Stimulated activated CD4-positive, alpha-beta T cell treated with anti-CD3 and anti-CD28 coated beads, Interleukin-1b, Interleukin-23, amount 100 ng/mL, for 4 hours (primary cell): Measurements from ENCODE around the gene MED6.

Experiments used
- DNase-seq, 2 donors: peaks; one replicate each; pipeline ENCODE4 v3.0.0-alpha.2; 2020; ENCODE audit warnings: low read depth in 2 of 2

MED6 gene

GRCh38 chr14:70600382-70601157 is at the start of gene MED6:
Gene MED6, minus strand, starts transcription at chr14:70600655. Its CDS starts 18 bp downstream, at chr14:70600637.
- DNase-seq, result peak; percentile 88 to 89

GRCh38 chr14:70649803-70650202 is 49.3 kb upstream of the MED6 start:
- no peak for DNase-seq

- no peak for DNase-seq
These were observed 47.9 kb upstream of the MED6 start for GRCh38 chr14:70648346-70648745.

GRCh38 chr14:70646705-70647104 is 46.2 kb upstream of the MED6 start:
- no peak for DNase-seq

GRCh38 chr14:70645892-70646291 is 45.4 kb upstream of the MED6 start:
- no peak for DNase-seq

GRCh38 chr14:70643967-70644366 is 43.5 kb upstream of the MED6 start:
- DNase-seq, result no peak

- DNase-seq, result no peak
These were observed 42.1 kb upstream of the MED6 start for GRCh38 chr14:70642303-70643235.

- peak in 1 of 2 donors; percentile 34 for DNase-seq
These were observed 41.3 kb upstream of the MED6 start, which contains the start of gene TTC9 for GRCh38 chr14:70641548-70642302. Gene TTC9, plus strand, starts transcription at chr14:70641916. Its CDS starts 214 bp downstream, at chr14:70642130.

- peak; percentile 25 to 38 for DNase-seq
These were observed 40.6 kb upstream of the MED6 start for GRCh38 chr14:70640938-70641547.

GRCh38 chr14:70638416-70638815 is 38.0 kb upstream of the MED6 start:
- no peak for DNase-seq

- DNase-seq, result no peak
These were observed 35.6 kb upstream of the MED6 start for GRCh38 chr14:70635971-70636595.

- no peak for DNase-seq
These were observed 31.5 kb upstream of the MED6 start for GRCh38 chr14:70631948-70632347.

- no peak for DNase-seq
These were observed 24.5 kb upstream of the MED6 start for GRCh38 chr14:70624972-70625371.

GRCh38 chr14:70622111-70622712 is 21.8 kb upstream of the MED6 start:
- peak; percentile 9 to 58 for DNase-seq

- DNase-seq, result no peak
These were observed 19.3 kb upstream of the MED6 start for GRCh38 chr14:70619708-70620107.

GRCh38 chr14:70618314-70618713 is 17.9 kb upstream of the MED6 start:
- no peak for DNase-seq

GRCh38 chr14:70616646-70617045 is 16.2 kb upstream of the MED6 start:
- DNase-seq, result no peak

GRCh38 chr14:70611216-70611615 is 10.8 kb upstream of the MED6 start:
- no peak for DNase-seq

GRCh38 chr14:70602254-70602653 is 1.8 kb upstream of the MED6 start:
- no peak for DNase-seq

- no peak for DNase-seq
These were observed 707 bp upstream of the MED6 start for GRCh38 chr14:70601162-70601561.

GRCh38 chr14:70599345-70599744 is 1.1 kb downstream of the MED6 start:
- DNase-seq, result no peak
